Esophagus squamous epithelium (tissue), 4 donors: ENCODE results near the gene PLEK2.

Experiments
- CTCF ChIP-seq, 6 experiments: fragments of 450-650 bp in 4 of 6; fragments of 200-600 bp in 2 of 6; sonication (generic) in 2 of 6; IDR thresholded peaks; one replicate each; pipeline ENCODE4 v1.5.1; 2016 to 2019; ENCODE audit warnings: antibody characterized with exemption in 6 of 6, mild to moderate bottlenecking in 4 of 6, moderate library complexity in 4 of 6
- POLR2A ChIP-seq, 4 donors: fragments of 450-650 bp; IDR thresholded peaks; one replicate each; pipeline ENCODE4 v1.6.1; 2017; ENCODE audit warnings: antibody characterized with exemption in 4 of 4, mild to moderate bottlenecking in 4 of 4, moderate library complexity in 3 of 4

GRCh38 chr14:67426161-67426560, 14.2 kb upstream of the PLEK2 start:
- no peak for TF ChIP-seq CTCF (IDR thresholded peaks at IDR 0.05)
- no peak for TF ChIP-seq POLR2A (IDR thresholded peaks at IDR 0.05)
